ENCODE measurements around the gene ARFRP1.

The ARFRP1 gene

DNA sequence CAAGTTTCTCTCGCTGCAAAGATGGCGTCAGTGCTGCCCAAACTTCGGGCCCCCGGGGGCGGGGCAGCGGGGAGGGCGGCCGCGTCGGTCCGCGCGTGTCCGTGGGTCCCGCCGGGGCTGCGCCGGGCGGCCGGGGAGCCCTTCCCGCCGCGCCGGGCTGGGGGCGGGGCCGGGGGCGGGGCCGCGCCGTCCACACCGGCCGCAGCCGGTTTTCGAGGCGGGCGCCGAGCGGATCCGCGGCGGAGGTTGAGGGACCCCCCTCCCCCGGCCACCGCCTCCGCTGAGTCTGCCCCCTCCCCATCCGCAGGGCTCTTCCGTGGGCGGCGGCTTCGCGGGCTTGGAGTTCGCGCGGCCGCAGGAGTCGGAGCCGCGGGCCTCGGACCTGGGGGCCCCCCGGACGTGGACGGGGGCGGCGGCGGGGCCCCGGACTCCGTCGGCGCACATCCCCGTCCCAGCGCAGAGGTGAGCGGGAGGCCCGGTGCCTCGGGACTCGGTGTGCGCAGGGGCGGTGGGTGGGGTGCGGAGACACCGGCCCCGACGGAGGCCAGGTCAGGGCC lies 32.4 kb upstream of the ARFRP1 start:
- TF ChIP-seq, protein P1, sequence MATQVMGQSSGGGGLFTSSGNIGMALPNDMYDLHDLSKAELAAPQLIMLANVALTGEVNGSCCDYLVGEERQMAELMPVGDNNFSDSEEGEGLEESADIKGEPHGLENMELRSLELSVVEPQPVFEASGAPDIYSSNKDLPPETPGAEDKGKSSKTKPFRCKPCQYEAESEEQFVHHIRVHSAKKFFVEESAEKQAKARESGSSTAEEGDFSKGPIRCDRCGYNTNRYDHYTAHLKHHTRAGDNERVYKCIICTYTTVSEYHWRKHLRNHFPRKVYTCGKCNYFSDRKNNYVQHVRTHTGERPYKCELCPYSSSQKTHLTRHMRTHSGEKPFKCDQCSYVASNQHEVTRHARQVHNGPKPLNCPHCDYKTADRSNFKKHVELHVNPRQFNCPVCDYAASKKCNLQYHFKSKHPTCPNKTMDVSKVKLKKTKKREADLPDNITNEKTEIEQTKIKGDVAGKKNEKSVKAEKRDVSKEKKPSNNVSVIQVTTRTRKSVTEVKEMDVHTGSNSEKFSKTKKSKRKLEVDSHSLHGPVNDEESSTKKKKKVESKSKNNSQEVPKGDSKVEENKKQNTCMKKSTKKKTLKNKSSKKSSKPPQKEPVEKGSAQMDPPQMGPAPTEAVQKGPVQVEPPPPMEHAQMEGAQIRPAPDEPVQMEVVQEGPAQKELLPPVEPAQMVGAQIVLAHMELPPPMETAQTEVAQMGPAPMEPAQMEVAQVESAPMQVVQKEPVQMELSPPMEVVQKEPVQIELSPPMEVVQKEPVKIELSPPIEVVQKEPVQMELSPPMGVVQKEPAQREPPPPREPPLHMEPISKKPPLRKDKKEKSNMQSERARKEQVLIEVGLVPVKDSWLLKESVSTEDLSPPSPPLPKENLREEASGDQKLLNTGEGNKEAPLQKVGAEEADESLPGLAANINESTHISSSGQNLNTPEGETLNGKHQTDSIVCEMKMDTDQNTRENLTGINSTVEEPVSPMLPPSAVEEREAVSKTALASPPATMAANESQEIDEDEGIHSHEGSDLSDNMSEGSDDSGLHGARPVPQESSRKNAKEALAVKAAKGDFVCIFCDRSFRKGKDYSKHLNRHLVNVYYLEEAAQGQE (IDR thresholded peaks at IDR 0.05; ENCODE audit: insufficient read depth in 1 of 2, low read depth in 2 of 2, low read length in 2 of 2) = no peak
- TF ChIP-seq POLR2AphosphoS5 (IDR thresholded peaks at IDR 0.05; ENCODE audit: low read depth, low read length) (no peak), SIN3A (IDR thresholded peaks at IDR 0.05; ENCODE audit: borderline replicate concordance, insufficient read depth, low read length) (no peak), FOXP2 (optimal IDR thresholded peaks at IDR 0.05; ENCODE audit: borderline replicate concordance, extremely low read depth, extremely low read length, insufficient read depth) (no peak), TAF1 (IDR thresholded peaks at IDR 0.05; ENCODE audit: borderline replicate concordance, insufficient read depth, low read length) (no peak)

- TF ChIP-seq TAF1 (IDR thresholded peaks at IDR 0.05; ENCODE audit: borderline replicate concordance, insufficient read depth, low read length) (no peak), POLR2AphosphoS5 (IDR thresholded peaks at IDR 0.05; ENCODE audit: low read depth, low read length) (0 out of 2 replicates have a peak, but pooled peaks have one; percentile 19), FOXP2 (optimal IDR thresholded peaks at IDR 0.05; ENCODE audit: borderline replicate concordance, extremely low read depth, extremely low read length, insufficient read depth) (peak; percentile 15)
These were observed 31.6 kb upstream of the ARFRP1 start, which contains the start of gene SLC2A4RG for GRCh38 chr20:63739130-63740069. Gene SLC2A4RG (plus strand): TSS chr20:63739776. CDS start chr20:63739913, 137 bp downstream.

GRCh38 chr20:63738687-63739129 lies 30.9 kb upstream of the ARFRP1 start:
- TF ChIP-seq TAF1 (IDR thresholded peaks at IDR 0.05; ENCODE audit: borderline replicate concordance, insufficient read depth, low read length) = no peak
- TF ChIP-seq, protein P1 (IDR thresholded peaks at IDR 0.05; ENCODE audit: insufficient read depth in 1 of 2, low read depth in 2 of 2, low read length in 2 of 2) = no peak
- no peak for TF ChIP-seq POLR2AphosphoS5 (IDR thresholded peaks at IDR 0.05; ENCODE audit: low read depth, low read length)
- TF ChIP-seq SIN3A (IDR thresholded peaks at IDR 0.05; ENCODE audit: borderline replicate concordance, insufficient read depth, low read length) = no peak
- no peak for TF ChIP-seq FOXP2 (optimal IDR thresholded peaks at IDR 0.05; ENCODE audit: borderline replicate concordance, extremely low read depth, extremely low read length, insufficient read depth)

DNA sequence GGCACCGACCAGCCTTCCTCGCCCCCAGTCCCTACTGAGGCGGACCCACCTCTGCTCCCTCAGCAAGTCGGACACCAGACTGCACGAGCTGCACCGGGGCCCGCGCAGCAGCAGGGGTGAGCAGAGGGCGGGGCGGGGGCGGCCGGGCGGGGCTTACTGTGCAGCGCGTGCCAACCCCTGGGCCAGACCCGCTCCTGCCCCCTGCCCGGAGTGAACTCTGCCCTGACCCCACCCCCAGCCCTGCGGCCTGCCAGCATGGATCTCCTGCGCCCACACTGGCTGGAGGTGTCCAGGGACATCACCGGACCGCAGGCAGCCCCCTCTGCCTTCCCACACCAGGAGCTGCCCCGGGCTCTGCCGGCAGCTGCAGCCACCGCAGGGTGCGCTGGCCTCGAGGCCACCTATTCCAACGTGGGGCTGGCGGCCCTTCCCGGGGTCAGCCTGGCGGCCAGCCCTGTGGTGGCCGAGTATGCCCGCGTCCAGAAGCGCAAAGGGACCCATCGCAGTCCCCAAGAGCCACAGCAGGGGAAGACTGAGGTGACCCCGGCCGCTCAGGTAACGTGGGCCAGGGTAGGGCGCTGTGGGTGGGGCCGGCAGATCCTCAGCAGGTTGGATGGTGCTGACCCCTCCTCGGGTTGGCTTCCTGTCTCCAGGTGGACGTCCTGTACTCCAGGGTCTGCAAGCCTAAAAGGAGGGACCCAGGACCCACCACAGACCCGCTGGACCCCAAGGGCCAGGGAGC lies 30.3 kb upstream of the ARFRP1 start:
- TF ChIP-seq SIN3A (IDR thresholded peaks at IDR 0.05; ENCODE audit: borderline replicate concordance, insufficient read depth, low read length) (no peak), TAF1 (IDR thresholded peaks at IDR 0.05; ENCODE audit: borderline replicate concordance, insufficient read depth, low read length) (no peak), POLR2AphosphoS5 (IDR thresholded peaks at IDR 0.05; ENCODE audit: low read depth, low read length) (no peak), FOXP2 (optimal IDR thresholded peaks at IDR 0.05; ENCODE audit: borderline replicate concordance, extremely low read depth, extremely low read length, insufficient read depth) (no peak)
- TF ChIP-seq, protein P1 (IDR thresholded peaks at IDR 0.05; ENCODE audit: insufficient read depth in 1 of 2, low read depth in 2 of 2, low read length in 2 of 2) = no peak

GRCh38 chr20:63737695-63737944 lies 29.8 kb upstream of the ARFRP1 start:
- no peak for TF ChIP-seq SIN3A (IDR thresholded peaks at IDR 0.05; ENCODE audit: borderline replicate concordance, insufficient read depth, low read length)
- no peak for TF ChIP-seq POLR2AphosphoS5 (IDR thresholded peaks at IDR 0.05; ENCODE audit: low read depth, low read length)
- no peak for TF ChIP-seq TAF1 (IDR thresholded peaks at IDR 0.05; ENCODE audit: borderline replicate concordance, insufficient read depth, low read length)
- TF ChIP-seq, protein P1 (IDR thresholded peaks at IDR 0.05; ENCODE audit: insufficient read depth in 1 of 2, low read depth in 2 of 2, low read length in 2 of 2) = no peak
- TF ChIP-seq FOXP2 (optimal IDR thresholded peaks at IDR 0.05; ENCODE audit: borderline replicate concordance, extremely low read depth, extremely low read length, insufficient read depth) = no peak
